ENCODE data around the gene FAM167B.

Gene FAM167B

DNA sequence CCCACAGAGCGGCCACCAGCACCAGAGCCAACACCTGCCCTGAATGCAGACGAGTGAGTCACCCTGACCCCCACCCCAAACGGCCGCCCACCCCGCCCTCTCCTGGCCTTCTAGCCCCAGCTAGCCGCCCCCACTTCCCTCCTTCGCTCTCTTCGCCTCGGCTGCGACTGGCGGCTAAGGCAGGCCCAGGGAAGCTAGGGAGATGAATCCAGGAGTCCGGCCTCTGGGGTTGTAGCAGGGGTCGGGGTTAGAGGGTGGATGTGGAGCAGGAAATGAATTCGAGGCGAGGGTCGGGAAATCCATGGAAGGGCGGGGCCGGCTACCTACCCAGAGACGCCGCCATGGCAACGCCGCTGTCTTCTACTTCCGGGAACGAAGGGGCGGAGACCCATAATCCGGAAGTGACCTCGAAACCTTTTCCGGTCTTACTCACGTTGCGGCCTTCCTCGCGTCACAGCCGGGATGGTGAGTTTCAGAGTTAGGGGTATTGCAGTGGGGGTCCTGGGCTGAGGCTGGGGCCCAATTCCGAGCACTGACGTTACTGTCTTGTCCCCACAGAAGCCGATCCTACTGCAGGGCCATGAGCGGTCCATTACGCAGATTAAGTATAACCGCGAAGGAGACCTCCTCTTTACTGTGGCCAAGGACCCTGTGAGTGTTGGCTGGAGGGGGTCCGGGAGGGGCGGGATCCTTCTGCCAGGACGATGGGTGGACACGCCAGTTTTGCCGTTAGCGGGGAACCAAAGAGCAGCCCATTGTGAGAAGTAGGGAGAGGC is 24.9 kb upstream of the FAM167B start, which contains the start of the genes EIF3I and TMEM234:
TSS of gene EIF3I (plus strand) at position 428 of the 776 bp plus-strand sequence. CDS start at position 463, 35 bp downstream.
TSS of gene TMEM234 (minus strand) at position 374 of the 776 bp plus-strand sequence. CDS start at position 343, 31 bp downstream.
- H3K9ac ChIP-seq: peak within 1 kb of the TSS; percentile 57
- H3K4me3 ChIP-seq (ENCODE audit: low read depth, low read length): peak within 1 kb of the TSS; percentile 99
- H3K4me2 ChIP-seq (ENCODE audit: low read length): peak within 1 kb of the TSS; percentile 96
- peak within 1 kb of the TSS; percentile 89 for H3K27ac ChIP-seq
- no peaks in the 10 kb centered on the region for H3K9me3 ChIP-seq (ENCODE audit: control insufficient read depth, low read length)
- H3K79me2 ChIP-seq: peaks cover 11% of the 10 kb centered on the region
- H2AFZ ChIP-seq: peak within 1 kb of the TSS; percentile 81
- H3K36me3 ChIP-seq (ENCODE audit: control insufficient read depth, insufficient read depth, low read length): no peaks in the 10 kb centered on the region
- TF ChIP-seq, protein P1, sequence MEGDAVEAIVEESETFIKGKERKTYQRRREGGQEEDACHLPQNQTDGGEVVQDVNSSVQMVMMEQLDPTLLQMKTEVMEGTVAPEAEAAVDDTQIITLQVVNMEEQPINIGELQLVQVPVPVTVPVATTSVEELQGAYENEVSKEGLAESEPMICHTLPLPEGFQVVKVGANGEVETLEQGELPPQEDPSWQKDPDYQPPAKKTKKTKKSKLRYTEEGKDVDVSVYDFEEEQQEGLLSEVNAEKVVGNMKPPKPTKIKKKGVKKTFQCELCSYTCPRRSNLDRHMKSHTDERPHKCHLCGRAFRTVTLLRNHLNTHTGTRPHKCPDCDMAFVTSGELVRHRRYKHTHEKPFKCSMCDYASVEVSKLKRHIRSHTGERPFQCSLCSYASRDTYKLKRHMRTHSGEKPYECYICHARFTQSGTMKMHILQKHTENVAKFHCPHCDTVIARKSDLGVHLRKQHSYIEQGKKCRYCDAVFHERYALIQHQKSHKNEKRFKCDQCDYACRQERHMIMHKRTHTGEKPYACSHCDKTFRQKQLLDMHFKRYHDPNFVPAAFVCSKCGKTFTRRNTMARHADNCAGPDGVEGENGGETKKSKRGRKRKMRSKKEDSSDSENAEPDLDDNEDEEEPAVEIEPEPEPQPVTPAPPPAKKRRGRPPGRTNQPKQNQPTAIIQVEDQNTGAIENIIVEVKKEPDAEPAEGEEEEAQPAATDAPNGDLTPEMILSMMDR (IDR thresholded peaks at IDR 0.05): no peak
- H3K4me1 ChIP-seq: peaks cover 13% of the 10 kb centered on the region
- no peaks in the 10 kb centered on the region for H3K27me3 ChIP-seq (ENCODE audit: control insufficient read depth, insufficient read depth, low read length)

DNA sequence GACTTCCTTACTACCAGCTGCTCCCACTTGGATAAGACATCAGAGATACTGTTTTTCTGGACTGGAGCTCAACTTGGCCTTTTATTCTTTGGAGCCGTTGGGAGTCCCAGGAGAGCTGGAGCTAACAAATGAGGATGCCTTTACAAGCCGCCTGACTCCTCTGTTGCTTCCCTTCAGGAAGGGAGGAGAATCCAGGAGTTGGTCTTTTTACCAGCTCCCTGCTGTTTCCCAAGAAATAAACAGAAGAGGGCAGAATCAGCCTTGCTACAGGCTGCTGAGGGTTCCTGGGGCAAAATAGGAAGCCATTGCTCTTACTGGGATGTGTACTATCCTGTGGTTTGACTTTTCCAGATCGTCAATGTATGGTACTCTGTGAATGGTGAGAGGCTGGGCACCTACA is 23.3 kb upstream of the FAM167B start:
- Histone ChIP-seq H2AFZ (no peak overlapping the region), H3K4me3 (ENCODE audit: low read depth, low read length) (no peak overlapping the region), H3K27me3 (ENCODE audit: control insufficient read depth, insufficient read depth, low read length) (no peaks in the 10 kb centered on the region), H3K36me3 (ENCODE audit: control insufficient read depth, insufficient read depth, low read length) (no peaks in the 10 kb centered on the region), H3K4me1 (peaks cover 13% of the 10 kb centered on the region), H3K9me3 (ENCODE audit: control insufficient read depth, low read length) (no peaks in the 10 kb centered on the region), H3K9ac (no peak overlapping the region), H3K79me2 (peaks cover 11% of the 10 kb centered on the region), H3K27ac (peak overlapping the region; percentile 32), H3K4me2 (ENCODE audit: low read length) (peak overlapping the region; percentile 39)
- TF ChIP-seq, protein P1 (IDR thresholded peaks at IDR 0.05): no peak

DNA sequence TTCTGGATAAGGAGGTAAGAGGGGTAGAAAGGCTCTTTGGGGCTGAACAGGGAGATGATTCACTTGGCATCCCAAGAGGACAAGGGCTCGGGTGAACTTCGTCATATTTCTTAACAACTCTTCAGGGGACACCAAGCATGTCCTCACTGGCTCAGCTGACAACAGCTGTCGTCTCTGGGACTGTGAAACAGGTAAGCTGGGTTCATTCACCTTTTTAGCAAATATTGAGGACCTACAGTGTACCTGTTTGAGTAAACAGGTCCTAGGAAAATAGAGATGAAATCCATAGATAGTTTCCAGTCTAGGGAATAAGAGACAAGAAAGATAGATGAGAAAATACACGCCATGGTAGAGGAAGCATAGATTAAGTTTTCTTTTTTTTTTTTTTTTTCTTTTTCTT is 22.7 kb upstream of the FAM167B start:
- Histone ChIP-seq H3K27me3 (ENCODE audit: control insufficient read depth, insufficient read depth, low read length) (no peaks in the 10 kb centered on the region), H3K4me2 (ENCODE audit: low read length) (no peak overlapping the region), H3K79me2 (peaks cover 11% of the 10 kb centered on the region), H3K4me3 (ENCODE audit: low read depth, low read length) (no peak overlapping the region), H3K9ac (no peak overlapping the region), H3K36me3 (ENCODE audit: control insufficient read depth, insufficient read depth, low read length) (no peaks in the 10 kb centered on the region), H3K9me3 (ENCODE audit: control insufficient read depth, low read length) (no peaks in the 10 kb centered on the region), H3K27ac (no peak overlapping the region), H3K4me1 (peaks cover 13% of the 10 kb centered on the region), H2AFZ (no peak overlapping the region)
- TF ChIP-seq, protein P1 (IDR thresholded peaks at IDR 0.05): no peak

DNA sequence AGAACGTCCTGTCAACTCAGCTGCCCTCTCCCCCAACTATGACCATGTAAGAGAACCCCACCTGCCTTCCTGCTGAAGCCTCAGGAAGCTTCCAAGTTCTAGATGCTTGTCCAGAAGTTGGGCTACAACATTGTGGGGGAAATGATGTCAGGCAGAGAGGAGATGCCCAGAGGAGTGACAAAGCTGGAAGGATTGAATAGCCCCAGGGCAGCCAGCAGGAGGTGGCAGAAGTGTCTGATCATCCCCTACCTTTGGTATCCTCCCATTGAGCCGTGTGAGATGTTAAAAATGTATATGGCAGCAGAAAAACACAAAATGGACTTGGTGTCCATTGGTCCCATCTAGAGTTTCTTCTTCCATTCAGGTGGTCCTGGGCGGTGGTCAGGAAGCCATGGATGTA is 18.3 kb upstream of the FAM167B start:
- Histone ChIP-seq H3K9me3 (ENCODE audit: control insufficient read depth, low read length) (no peaks in the 10 kb centered on the region), H2AFZ (no peak overlapping the region), H3K36me3 (ENCODE audit: control insufficient read depth, insufficient read depth, low read length) (no peaks in the 10 kb centered on the region), H3K4me3 (ENCODE audit: low read depth, low read length) (no peak overlapping the region), H3K79me2 (peaks cover 2% of the 10 kb centered on the region), H3K9ac (no peak overlapping the region), H3K27me3 (ENCODE audit: control insufficient read depth, insufficient read depth, low read length) (no peaks in the 10 kb centered on the region), H3K4me2 (ENCODE audit: low read length) (no peak overlapping the region), H3K4me1 (no peaks in the 10 kb centered on the region), H3K27ac (no peak overlapping the region)
- TF ChIP-seq, protein P1 (IDR thresholded peaks at IDR 0.05): no peak
